CD4-positive, alpha-beta memory T cell (primary cell): ENCODE data around the gene ATP2B1. TPM values are rescaled to one million over a fixed set of nuclear protein-coding genes. Genes with fewer than 3 reads are reported as not detected.

Experiments
- CTCF ChIA-PET: fragments of 350-600 bp; sonication (Branson Sonifier 250); formaldehyde crosslinking; loops from one replicate; lab custom pipeline; 2021; ENCODE audit warnings: inconsistent platforms; ENCODE audit not compliant: partially characterized antibody; lab: Charles Lee
- POLR2A ChIA-PET: fragments of 350-600 bp; sonication (Branson Sonifier 250); formaldehyde crosslinking; loops from one replicate; lab custom pipeline; 2021; ENCODE audit not compliant: partially characterized antibody; lab: Charles Lee
- DNase-seq, 5 donors: peaks; one replicate each; pipeline versions ENCODE4 v3.0.0 to v3.0.0-alpha.2; 2020 to 2022; ENCODE audit warnings: mixed read lengths in 1 of 5
- H3K27ac ChIP-seq: one replicate; pipeline ENCODE4 v1.7.0; 2013; ENCODE audit warnings: low read depth, low read length
- H3K27me3 ChIP-seq: 2 replicates; pipeline ENCODE4 v1.7.0; 2013; ENCODE audit warnings: mild to moderate bottlenecking, low read length, moderate library complexity; ENCODE audit not compliant: insufficient read depth
- H3K36me3 ChIP-seq: 2 replicates; pipeline ENCODE4 v1.7.0; 2013; ENCODE audit warnings: mild to moderate bottlenecking, low read length, moderate library complexity; ENCODE audit not compliant: insufficient read depth
- H3K4me1 ChIP-seq: 2 replicates; pipeline ENCODE4 v1.7.0; 2013; ENCODE audit warnings: mild to moderate bottlenecking, low read length, moderate library complexity; ENCODE audit not compliant: insufficient read depth
- H3K4me3 ChIP-seq, 2 donors: one replicate each; pipeline ENCODE4 v1.7.0; 2013; ENCODE audit warnings: low read length in 2 of 2, mild to moderate bottlenecking in 1 of 2
- H3K9me3 ChIP-seq, 2 donors: one replicate each; pipeline ENCODE4 v1.7.0; 2013; ENCODE audit warnings: low read length in 2 of 2, control low read depth in 1 of 2; ENCODE audit not compliant: control insufficient read depth in 1 of 2
- H3K27ac Mint-ChIP-seq, 7 donors: one replicate each; pipeline ENCODE4 v1.8.0; 2020 to 2021; ENCODE audit warnings: mixed read lengths in 7 of 7, mild to moderate bottlenecking in 6 of 7, inconsistent platforms in 3 of 7, moderate library complexity in 3 of 7
- H3K27me3 Mint-ChIP-seq, 2 donors: one replicate each; pipeline ENCODE4 v1.8.0; 2020 to 2021; ENCODE audit warnings: mixed read lengths in 2 of 2
- H3K36me3 Mint-ChIP-seq, 2 donors: one replicate each; pipeline ENCODE4 v1.8.0; 2020 to 2021; ENCODE audit warnings: mixed read lengths in 2 of 2, inconsistent platforms in 1 of 2, mild to moderate bottlenecking in 1 of 2
- H3K4me1 Mint-ChIP-seq, 4 donors: one replicate each; pipeline ENCODE4 v1.8.0; 2020 to 2021; ENCODE audit warnings: mixed read lengths in 4 of 4, mild to moderate bottlenecking in 1 of 4
- H3K4me3 Mint-ChIP-seq, 8 donors: one replicate each; pipeline ENCODE4 v1.8.0; 2020 to 2021; ENCODE audit warnings: mixed read lengths in 8 of 8, mild to moderate bottlenecking in 7 of 8, moderate library complexity in 6 of 8, inconsistent platforms in 3 of 8
- H3K9me3 Mint-ChIP-seq, 8 donors: one replicate each; pipeline ENCODE4 v1.8.0; 2020 to 2021; ENCODE audit warnings: mixed read lengths in 8 of 8, mild to moderate bottlenecking in 5 of 8, inconsistent platforms in 3 of 8, moderate library complexity in 1 of 8
- intact Hi-C: fragments of 100-400 bp; cut with micrococcal nuclease; formaldehyde crosslinking; loops from one replicate; pipeline ENCODE4 v1.15.1; 2023
- polyA plus RNA-seq, 2 donors: library from polyadenylated mRNA; unstranded; fragments of 300-500 nt; fragmentation: Illumina TruSeq; gene quantifications; one replicate each; pipeline ENCODE4 v1.2.3, GENCODE V29; 2021
- total RNA-seq, 2 experiments: library from RNA; stranded (reverse); gene quantifications; one replicate each; pipeline ENCODE4 v1.2.3, GENCODE V29; 2021

ATP2B1 gene
- total and polyA plus RNA-seq, 4 experiments from 2014 or later, result 57.3 to 86.0 (median 72.6) TPM

DNA sequence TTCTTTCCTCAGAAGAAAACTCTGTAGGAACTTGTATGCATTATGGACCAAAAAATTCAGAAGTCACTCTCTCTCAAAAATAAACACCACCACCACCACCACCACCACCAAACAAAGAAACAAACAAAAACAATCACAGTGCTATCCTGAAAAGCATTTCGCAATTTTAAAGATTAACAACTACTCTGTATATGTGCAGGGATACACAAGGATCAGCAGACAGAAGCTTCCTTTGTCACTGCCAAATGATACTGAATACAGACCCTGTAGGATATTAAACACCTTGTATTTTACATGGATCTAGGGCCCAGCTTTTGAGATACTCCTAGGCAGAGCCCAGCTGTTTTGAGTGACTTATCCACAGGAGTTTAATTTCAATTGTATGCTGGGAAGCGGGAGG lies 31.7 kb downstream of the ATP2B1 start:
- no peaks in the 10 kb centered on the region for H3K9me3 ChIP-seq
- H3K27ac ChIP-seq, result no peak overlapping the region
- peaks cover 80% of the 10 kb centered on the region for H3K4me1 ChIP-seq
- peaks cover 61 to 86% (median 78%) of the 10 kb centered on the region in 4 donors for H3K4me1 Mint-ChIP-seq
- H3K27ac Mint-ChIP-seq, result no peak overlapping the region
- no peak for DNase-seq
- no peaks in the 10 kb centered on the region for H3K27me3 ChIP-seq
- H3K36me3 Mint-ChIP-seq, result peaks cover 20 to 21% of the 10 kb centered on the region in 2 donors
- no peaks in the 10 kb centered on the region for H3K36me3 ChIP-seq
- peaks cover 0 to 20% (median 19%) of the 10 kb centered on the region in 8 donors for H3K9me3 Mint-ChIP-seq
- no peaks in the 10 kb centered on the region for H3K27me3 Mint-ChIP-seq
- ChIA-PET CTCF (interaction anchor here (1.0 kb wide), 1 partner anchor 427 kb away, joined by 3 read pairs; no protein-coding TSS in a partner anchor), POLR2A (interaction anchor here (1.0 kb wide), 1 partner anchor 32 kb away, joined by 3 read pairs; no protein-coding TSS in a partner anchor)
- intact Hi-C loops, result no loop called here
- peak overlapping the region in 3 of 8 donors; percentile 43 to 55 (median 44) for H3K4me3 Mint-ChIP-seq
- no peak overlapping the region for H3K4me3 ChIP-seq

DNA sequence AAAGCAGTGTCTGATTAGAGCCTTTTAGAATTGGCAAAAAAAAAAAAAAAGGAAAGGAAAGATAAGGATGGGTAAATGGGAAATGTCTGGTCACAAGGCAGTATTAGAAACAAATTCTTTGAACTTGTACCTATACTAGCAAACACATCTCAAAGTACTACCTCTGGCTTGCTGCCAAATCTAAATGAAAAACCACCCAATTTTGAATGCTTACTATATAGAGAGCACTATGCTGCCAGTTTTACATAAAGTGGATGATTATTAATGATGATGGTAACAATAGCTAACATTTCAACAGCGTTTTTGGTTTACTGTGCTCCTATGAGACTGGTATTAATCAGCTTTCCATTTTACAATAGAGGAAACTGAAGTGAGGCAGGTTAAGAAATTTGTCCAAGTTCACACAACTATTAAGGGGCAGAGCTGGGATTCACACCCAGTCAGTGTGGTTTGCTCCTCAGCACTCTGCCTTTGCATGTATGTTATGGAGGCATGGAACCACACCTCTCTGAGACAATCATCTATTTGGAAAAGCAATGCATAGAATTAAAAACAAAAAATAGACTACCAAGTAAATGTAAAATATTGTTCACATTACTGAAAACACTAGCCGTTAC lies 34.2 kb downstream of the ATP2B1 start:
- peaks cover 0 to 1% (median under 1%) of the 10 kb centered on the region in 8 donors for H3K9me3 Mint-ChIP-seq
- ChIA-PET CTCF (interaction anchor here (0.9 to 1.1 kb wide), 2 partner anchors 11 to 185 kb away, joined by 3 read pairs; no protein-coding TSS in a partner anchor), POLR2A (interaction anchor here (1.0 to 2.7 kb wide), 2 partner anchors 13 to 35 kb away, joined by 4 to 10 read pairs; partner anchors contain the start of gene ATP2B1)
- no peak for DNase-seq
- H3K27me3 ChIP-seq, result no peaks in the 10 kb centered on the region
- H3K27ac Mint-ChIP-seq, result peak overlapping the region in 2 of 7 donors; percentile 14 to 19
- H3K4me3 Mint-ChIP-seq, result peak overlapping the region in 5 of 8 donors; percentile 7 to 57 (median 22)
- H3K9me3 ChIP-seq, result no peaks in the 10 kb centered on the region
- no peaks in the 10 kb centered on the region for H3K27me3 Mint-ChIP-seq
- H3K36me3 ChIP-seq, result no peaks in the 10 kb centered on the region
- H3K36me3 Mint-ChIP-seq, result peaks cover 1 to 7% of the 10 kb centered on the region in 2 donors
- intact Hi-C loops, result no loop called here
- no peak overlapping the region for H3K27ac ChIP-seq
- H3K4me1 ChIP-seq, result peaks cover 85% of the 10 kb centered on the region
- peaks cover 65 to 90% (median 80%) of the 10 kb centered on the region in 4 donors for H3K4me1 Mint-ChIP-seq
- H3K4me3 ChIP-seq, result no peak overlapping the region

DNA sequence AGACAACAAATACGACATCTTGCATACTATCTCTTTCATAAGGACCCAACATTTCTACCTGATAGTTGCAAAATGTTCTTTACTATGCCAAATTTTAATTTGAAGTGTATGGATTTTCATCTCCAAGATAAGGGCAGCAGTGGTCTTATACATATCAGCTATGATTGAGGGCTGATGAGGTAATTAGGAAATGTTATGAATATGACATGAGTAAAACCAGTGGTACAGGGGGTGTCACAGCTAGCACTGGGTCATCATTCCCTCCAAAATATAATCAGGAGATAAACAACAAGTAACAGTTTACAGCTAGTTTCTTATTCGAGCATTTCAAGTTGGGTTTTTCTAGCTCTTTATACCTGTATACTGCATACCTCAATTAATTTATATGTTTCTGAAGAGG lies 35.0 kb downstream of the ATP2B1 start:
- H3K36me3 Mint-ChIP-seq, result peaks cover 4 to 6% of the 10 kb centered on the region in 2 donors
- Histone ChIP-seq H3K27me3 (no peaks in the 10 kb centered on the region), H3K4me3 (no peak overlapping the region), H3K9me3 (no peaks in the 10 kb centered on the region), H3K4me1 (peaks cover 85% of the 10 kb centered on the region), H3K36me3 (no peaks in the 10 kb centered on the region), H3K27ac (no peak overlapping the region)
- ChIA-PET POLR2A (interaction anchor here (1.1 to 2.7 kb wide), 2 partner anchors 10 to 36 kb away, joined by 4 to 10 read pairs; partner anchors contain the start of gene ATP2B1), CTCF (interaction anchor here (1.0 kb wide), 1 partner anchor 33 kb away, joined by 3 read pairs; no protein-coding TSS in a partner anchor)
- peak overlapping the region in 5 of 8 donors; percentile 1 to 44 (median 26) for H3K4me3 Mint-ChIP-seq
- no peak for DNase-seq
- H3K4me1 Mint-ChIP-seq, result peaks cover 65 to 90% (median 82%) of the 10 kb centered on the region in 4 donors
- peak overlapping the region in 2 of 7 donors; percentile 14 to 74 for H3K27ac Mint-ChIP-seq
- H3K9me3 Mint-ChIP-seq, result no peaks in the 10 kb centered on the region
- H3K27me3 Mint-ChIP-seq, result no peaks in the 10 kb centered on the region
- intact Hi-C loops, result no loop called here

DNA sequence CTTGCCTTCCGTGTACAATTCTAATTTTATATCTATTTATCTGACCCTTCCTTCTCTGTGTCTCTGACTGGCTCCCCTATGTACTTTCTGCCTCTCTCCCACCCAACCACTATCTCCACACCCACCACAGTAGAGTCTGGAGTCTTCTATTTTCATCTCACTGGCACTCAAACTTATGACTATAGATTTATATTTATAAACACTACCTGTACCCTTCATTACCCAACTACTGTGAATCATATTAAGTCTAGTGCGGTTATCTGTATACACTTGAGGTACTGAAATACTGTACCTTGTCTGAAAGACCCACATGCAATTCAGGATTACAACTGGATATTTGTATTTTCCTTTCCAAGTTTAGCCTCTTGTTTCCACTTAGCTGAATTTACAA lies 36.1 kb downstream of the ATP2B1 start:
- no peaks in the 10 kb centered on the region for H3K27me3 Mint-ChIP-seq
- Histone ChIP-seq H3K4me3 (no peak overlapping the region), H3K27ac (no peak overlapping the region), H3K4me1 (peaks cover 83% of the 10 kb centered on the region), H3K27me3 (no peaks in the 10 kb centered on the region), H3K9me3 (no peaks in the 10 kb centered on the region), H3K36me3 (no peaks in the 10 kb centered on the region)
- H3K27ac Mint-ChIP-seq, result peak overlapping the region in 5 of 7 donors; percentile 6 to 41 (median 11)
- H3K4me1 Mint-ChIP-seq, result peaks cover 64 to 90% (median 80%) of the 10 kb centered on the region in 4 donors
- H3K9me3 Mint-ChIP-seq, result no peaks in the 10 kb centered on the region
- no peak for DNase-seq
- ChIA-PET CTCF (interaction anchor here (1.0 kb wide), 1 partner anchor 34 kb away, joined by 3 read pairs; no protein-coding TSS in a partner anchor), POLR2A (interaction anchor here (1.1 kb wide), 1 partner anchor 9 kb away, joined by 4 read pairs; no protein-coding TSS in a partner anchor)
- peak overlapping the region in 6 of 8 donors; percentile 15 to 48 (median 30) for H3K4me3 Mint-ChIP-seq
- intact Hi-C loops, result no loop called here
- peaks cover 1 to 12% of the 10 kb centered on the region in 2 donors for H3K36me3 Mint-ChIP-seq

DNA sequence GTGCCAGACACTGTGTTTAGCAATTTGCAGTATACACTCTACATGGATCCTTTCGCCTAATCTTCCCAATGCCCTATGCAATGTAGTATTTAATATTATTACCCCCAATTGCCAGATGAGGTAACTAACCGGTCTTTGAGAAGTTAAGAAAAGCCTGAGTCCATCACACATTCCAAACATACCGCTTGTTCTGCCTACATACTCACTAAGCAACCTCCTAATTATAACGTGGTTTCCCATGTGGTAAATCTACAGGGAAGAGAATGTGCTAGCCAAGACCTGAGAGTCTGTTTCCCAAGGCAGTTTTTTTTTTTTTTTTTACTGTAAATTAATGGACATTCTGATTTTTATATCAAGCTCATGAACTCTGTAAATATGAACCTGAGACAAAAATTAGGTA lies 37.2 kb downstream of the ATP2B1 start:
- H3K4me3 ChIP-seq, result no peak overlapping the region
- no peaks in the 10 kb centered on the region for H3K9me3 ChIP-seq
- DNase-seq, result no peak
- no peaks in the 10 kb centered on the region for H3K36me3 ChIP-seq
- Mint-ChIP-seq H3K4me3 (peak overlapping the region in 2 of 8 donors; percentile 0 to 26), H3K27ac (peak overlapping the region in 3 of 7 donors; percentile 4 to 70 (median 54)), H3K9me3 (peaks cover 0 to 2% (median 0%) of the 10 kb centered on the region in 8 donors), H3K36me3 (peaks cover under 1 to 23% of the 10 kb centered on the region in 2 donors), H3K27me3 (no peaks in the 10 kb centered on the region), H3K4me1 (peaks cover 70 to 90% (median 83%) of the 10 kb centered on the region in 4 donors)
- intact Hi-C loops, result no loop called here
- no peaks in the 10 kb centered on the region for H3K27me3 ChIP-seq
- H3K4me1 ChIP-seq, result peaks cover 85% of the 10 kb centered on the region
- H3K27ac ChIP-seq, result no peak overlapping the region
- POLR2A ChIA-PET, result interaction anchor here (1.3 kb wide), 1 partner anchor 9 kb away, joined by 4 read pairs; no protein-coding TSS in a partner anchor
- CTCF ChIA-PET, result no interaction called here

DNA sequence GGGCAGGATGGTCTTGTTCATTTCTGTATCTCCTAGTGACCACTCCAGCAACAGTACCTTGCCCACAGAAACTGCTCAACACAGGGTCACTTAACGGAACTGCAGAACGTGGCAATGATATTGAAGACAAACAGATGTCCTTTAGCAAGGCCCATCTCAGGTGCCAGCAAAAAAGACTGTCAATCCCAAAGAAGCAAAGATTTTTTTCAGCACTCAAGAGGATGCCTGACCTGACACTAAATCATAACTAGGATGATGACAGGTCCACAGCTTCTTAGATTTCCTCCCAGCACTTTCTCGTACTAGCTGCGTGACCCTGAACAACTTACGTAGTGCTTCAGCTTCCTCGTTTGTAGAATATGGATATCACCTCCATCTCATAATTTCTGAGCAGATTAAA lies 39.4 kb downstream of the ATP2B1 start:
- H3K27ac Mint-ChIP-seq, result peak overlapping the region in 2 of 7 donors; percentile 19 to 57
- DNase-seq, result no peak
- H3K27me3 Mint-ChIP-seq, result no peaks in the 10 kb centered on the region
- Histone ChIP-seq H3K4me3 (no peak overlapping the region), H3K9me3 (no peaks in the 10 kb centered on the region), H3K27ac (no peak overlapping the region), H3K36me3 (no peaks in the 10 kb centered on the region), H3K27me3 (no peaks in the 10 kb centered on the region), H3K4me1 (peaks cover 86% of the 10 kb centered on the region)
- H3K36me3 Mint-ChIP-seq, result peaks cover 1 to 23% of the 10 kb centered on the region in 2 donors
- peak overlapping the region in 1 of 8 donors; percentile 31 for H3K4me3 Mint-ChIP-seq
- peaks cover 70 to 88% (median 80%) of the 10 kb centered on the region in 4 donors for H3K4me1 Mint-ChIP-seq
- intact Hi-C loops, result no loop called here
- POLR2A ChIA-PET, result interaction anchor here (0.8 to 2.0 kb wide), 2 partner anchors 10 to 39 kb away, joined by 3 to 10 read pairs; partner anchors contain the start of gene ATP2B1
- H3K9me3 Mint-ChIP-seq, result peaks cover 0 to 2% (median 0%) of the 10 kb centered on the region in 8 donors
- CTCF ChIA-PET, result interaction anchor here (0.7 to 1.3 kb wide), 2 partner anchors 20 to 45 kb away, joined by 3 read pairs; no protein-coding TSS in a partner anchor
